Heart left ventricle (tissue), 13 donors: ENCODE measurements around the gene TNIK.

Experiments
- POLR2A ChIP-seq, 2 donors: fragments of 450-650 bp; IDR thresholded peaks; one replicate each; pipeline ENCODE4 v1.6.1; 2017; ENCODE audit warnings: antibody characterized with exemption in 2 of 2, mild to moderate bottlenecking in 2 of 2, moderate library complexity in 2 of 2
- TF ChIP-seq, protein P1 (sequence below), 12 donors: fragments of 200-600 bp; sonication (generic) in 4 of 12; IDR thresholded peaks; one replicate each; pipeline versions ENCODE4 v1.5.0 to v1.8.0; 2018 to 2022; ENCODE audit warnings: antibody characterized with exemption in 12 of 12, mild to moderate bottlenecking in 5 of 12
- donor health status: ischemic (EF 13 %, LVEDD 7.1; RV severe dilation, severe dysfunction).
- donor health status: DM: no; HTN: yes; CAD: no.
- donor health status: DM: no; HTN: no; CAD: no.
- donor health status: ischemic (EF 25% LVEDD 6.9; RV normal size, moderate dysfunction).
- donor health status: ischemic (EF 25% LVEDD 5.7; RV mildly dilated, moderate dysfunction).
- donor health status: ischemic (EF 35%, LVEDD 5.7; RV mildly dilated, moderate dysfunction).
- donor health status: nonischemic (EF 11% LVEDD 7.7; RV severe dilation, severe dysfunction).
- donor health status: DM: yes; HTN: yes; CAD: no.
- donor health status: PGD.
- donor health status: ischemic (EF 29% LVEDD 5.4; RV normal size, mild dysfunction).
- donor health status: nonischemic (EF 23%, LVEDD 6.1; RV moderate dilation, normal function).

DNA sequence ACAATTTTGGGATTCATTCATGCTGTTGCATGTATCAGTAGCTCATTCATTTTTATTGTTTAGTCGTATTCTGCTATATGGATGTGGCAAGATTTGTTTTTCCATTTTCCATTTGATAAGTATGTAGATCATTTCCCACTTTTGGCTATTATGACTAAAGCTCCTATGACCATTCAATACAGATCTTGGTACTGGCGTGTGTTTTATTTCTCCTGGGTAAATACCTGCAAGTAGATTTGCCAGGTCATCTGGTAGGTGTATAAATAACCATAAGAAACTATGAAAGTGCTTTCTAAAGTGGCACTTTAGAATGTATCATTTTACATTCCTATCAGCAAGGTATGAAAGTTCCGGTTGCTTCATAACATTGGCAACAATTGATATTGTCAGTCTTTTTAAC lies 124.6 kb downstream of the TNIK start:
- TF ChIP-seq POLR2A (IDR thresholded peaks at IDR 0.05): no peak
- TF ChIP-seq, protein P1, sequence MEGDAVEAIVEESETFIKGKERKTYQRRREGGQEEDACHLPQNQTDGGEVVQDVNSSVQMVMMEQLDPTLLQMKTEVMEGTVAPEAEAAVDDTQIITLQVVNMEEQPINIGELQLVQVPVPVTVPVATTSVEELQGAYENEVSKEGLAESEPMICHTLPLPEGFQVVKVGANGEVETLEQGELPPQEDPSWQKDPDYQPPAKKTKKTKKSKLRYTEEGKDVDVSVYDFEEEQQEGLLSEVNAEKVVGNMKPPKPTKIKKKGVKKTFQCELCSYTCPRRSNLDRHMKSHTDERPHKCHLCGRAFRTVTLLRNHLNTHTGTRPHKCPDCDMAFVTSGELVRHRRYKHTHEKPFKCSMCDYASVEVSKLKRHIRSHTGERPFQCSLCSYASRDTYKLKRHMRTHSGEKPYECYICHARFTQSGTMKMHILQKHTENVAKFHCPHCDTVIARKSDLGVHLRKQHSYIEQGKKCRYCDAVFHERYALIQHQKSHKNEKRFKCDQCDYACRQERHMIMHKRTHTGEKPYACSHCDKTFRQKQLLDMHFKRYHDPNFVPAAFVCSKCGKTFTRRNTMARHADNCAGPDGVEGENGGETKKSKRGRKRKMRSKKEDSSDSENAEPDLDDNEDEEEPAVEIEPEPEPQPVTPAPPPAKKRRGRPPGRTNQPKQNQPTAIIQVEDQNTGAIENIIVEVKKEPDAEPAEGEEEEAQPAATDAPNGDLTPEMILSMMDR (IDR thresholded peaks at IDR 0.05): no peak
